Measurements from ENCODE around the gene NSFL1C. TPM values are rescaled to one million over a fixed set of nuclear protein-coding genes. Genes with fewer than 3 reads are reported as not detected.

NSFL1C gene
- total and polyA plus RNA-seq, 2 of the 4 experiments (the other 2 are of a cell fraction), result 33.0 to 40.3 TPM

DNA sequence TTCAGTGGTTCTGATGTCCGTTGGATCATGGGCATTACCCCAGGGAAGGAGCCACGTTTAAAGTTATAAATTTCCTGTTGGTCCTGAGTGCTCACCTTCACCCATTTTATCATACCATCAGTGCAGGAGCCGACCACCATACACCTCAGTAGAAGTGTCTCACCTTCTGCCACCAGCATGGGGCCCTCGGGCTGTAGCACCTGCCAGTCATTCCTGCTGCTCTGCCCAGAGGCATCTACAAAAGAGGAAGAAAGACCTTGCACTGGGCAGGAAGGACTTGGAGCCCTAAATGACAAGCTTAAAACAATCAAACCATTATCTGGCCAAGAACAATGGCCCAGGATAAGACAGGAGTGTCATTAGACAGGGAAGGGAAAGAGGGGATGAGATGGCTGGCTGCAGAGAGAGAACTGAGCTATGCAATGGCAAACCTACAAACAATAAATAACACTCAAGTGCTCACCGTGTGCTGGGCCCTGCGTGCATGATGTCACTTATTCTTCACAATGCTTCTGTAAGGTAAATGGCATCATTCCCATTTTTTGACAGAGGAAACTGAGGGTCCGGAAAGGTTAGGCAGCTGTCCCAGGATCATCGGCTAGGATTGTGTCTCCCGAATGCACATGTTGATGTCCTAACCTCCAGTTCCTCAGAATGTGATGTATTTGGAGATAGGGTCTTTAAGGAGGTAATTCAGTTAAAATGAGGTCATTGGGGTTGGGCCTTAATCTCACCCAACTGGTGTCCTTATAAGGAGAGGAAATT is 13.4 kb upstream of the NSFL1C start:
- intact Hi-C loops (cut with micrococcal nuclease) (loop anchor here (10.0 kb wide), 1 partner anchor 665 kb away; no protein-coding TSS in a partner anchor), dilution Hi-C loops (cut with HindIII; ENCODE audit: low sequenced_read_pairs, unreplicated experiment) (no loop called here)
- TF ChIP-seq SMC3 (IDR thresholded peaks at IDR 0.05; ENCODE audit: low read depth, low read length), result no peak
- TF ChIP-seq RFX5 (IDR thresholded peaks at IDR 0.05; ENCODE audit: low read depth, low read length), result no peak
- no peak for TF ChIP-seq RAD21 (IDR thresholded peaks at IDR 0.05; ENCODE audit: low read length)
- no peak for TF ChIP-seq MAZ (IDR thresholded peaks at IDR 0.05; ENCODE audit: borderline replicate concordance, low read depth, low read length)
- no peak for TF ChIP-seq MAFK (IDR thresholded peaks at IDR 0.05; ENCODE audit: low read depth, low read length)
- TF ChIP-seq FOS (IDR thresholded peaks at IDR 0.05; ENCODE audit: low read depth, low read length), result no peak
- no peak for TF ChIP-seq CHD1 (IDR thresholded peaks at IDR 0.05; ENCODE audit: low read depth, low read length)
- TF ChIP-seq BHLHE40 (IDR thresholded peaks at IDR 0.05; ENCODE audit: low read depth, low read length), result no peak
- no peak for TF ChIP-seq NFE2L2 (IDR thresholded peaks at IDR 0.05; ENCODE audit: low read depth, low read length)
- TF ChIP-seq USF2 (IDR thresholded peaks at IDR 0.05; ENCODE audit: low read depth, low read length), result no peak
- no peak for TF ChIP-seq RCOR1 (IDR thresholded peaks at IDR 0.05; ENCODE audit: insufficient replicate concordance, low read length)
- no peak for TF ChIP-seq MXI1 (IDR thresholded peaks at IDR 0.05; ENCODE audit: borderline replicate concordance, low read depth, low read length)
- TF ChIP-seq ELK1 (IDR thresholded peaks at IDR 0.05; ENCODE audit: borderline replicate concordance, low read depth, low read length), result no peak
- TF ChIP-seq CTCF (conservative IDR thresholded peaks at IDR 0.05; ENCODE audit: low read depth, low read length), result no peak
- TF ChIP-seq POLR2A (IDR thresholded peaks at IDR 0.05; ENCODE audit: low read depth, low read length), result no peak

More for the DNA sequence above, 13.4 kb upstream of the NSFL1C start:
- DNase-seq, result no peak
- H3K18ac ChIP-seq (ENCODE audit: low read depth, low read length), result no peak overlapping the region
- no peak overlapping the region for H4K8ac ChIP-seq (ENCODE audit: low read depth in 2 of 2, low read length in 2 of 2)
- no peak overlapping the region for H3K4me2 ChIP-seq (ENCODE audit: low read depth, low read length)
- no peak overlapping the region for H2BK120ac ChIP-seq (ENCODE audit: low read depth, low read length)
- no peak overlapping the region for H3K4ac ChIP-seq (ENCODE audit: low read depth, low read length)
- peaks cover 4% of the 10 kb centered on the region; the same call in 1 of the 2 replicates for H3K9me1 ChIP-seq (ENCODE audit: insufficient read depth, low read length)
- H3K79me1 ChIP-seq (ENCODE audit: low read depth in 1 of 2, low read length in 2 of 2), result no peaks in the 10 kb centered on the region
- no peaks in the 10 kb centered on the region for H4K20me1 ChIP-seq (ENCODE audit: insufficient read depth, low read length)
- H3K36me3 ChIP-seq (ENCODE audit: control insufficient read depth, insufficient read depth, low read length), result no peaks in the 10 kb centered on the region
- no peak overlapping the region for H3K9ac ChIP-seq (ENCODE audit: low read depth, low read length)
- 100% methylated on average over 2 of the region's 9 CpGs; no CpG with 5 or more reads in 1 of the 2 experiments for WGBS, 2 experiments (ENCODE audit: extremely low coverage in 2 of 2, insufficient read length in 1 of 2)
- no peak overlapping the region for H3K14ac ChIP-seq (replicated peaks; ENCODE audit: low read depth, low read length)
- peaks cover 8% of the 10 kb centered on the region for H3K27me3 ChIP-seq (ENCODE audit: control insufficient read depth, insufficient read depth, low read length)
- ChIA-PET CTCF (no interaction called here), POLR2A (ENCODE audit: unreplicated experiment) (no interaction called here)
- no peak for ATAC-seq (ENCODE audit: low read depth)
- H2AK9ac ChIP-seq (replicated peaks; ENCODE audit: low read depth, low read length, poor library complexity), result no peak overlapping the region
- no peak overlapping the region for H3K4me3 ChIP-seq (ENCODE audit: insufficient read depth, low read depth, low read length)
- H3K9me3 ChIP-seq (ENCODE audit: control insufficient read depth, insufficient read depth, low read length), result no peaks in the 10 kb centered on the region
- BruUV-seq (replicated peaks), result no TSS peak
- no peak overlapping the region for H3K23ac ChIP-seq (ENCODE audit: low read depth, low read length)
- H2BK5ac ChIP-seq (ENCODE audit: low read depth, low read length, poor library complexity, severe bottlenecking), result no peak overlapping the region
- H2BK15ac ChIP-seq (ENCODE audit: low read depth, low read length), result no peak overlapping the region
- H3K27ac ChIP-seq (ENCODE audit: insufficient read depth, low read length), result no peak overlapping the region
- H2AFZ ChIP-seq (replicated peaks; ENCODE audit: low read length, poor library complexity), result no peak overlapping the region
- H4K91ac ChIP-seq (ENCODE audit: insufficient read depth, low read depth, low read length), result no peak overlapping the region
- 0 out of 2 replicates have a peak, but pooled peaks cover 2% of the 10 kb centered on the region for H3K4me1 ChIP-seq (ENCODE audit: control insufficient read depth, insufficient read depth, low read length)
- in situ Hi-C loops (cut with MboI; ENCODE audit: low sequenced_read_pairs), result no loop called here
- H3K56ac ChIP-seq (ENCODE audit: extremely low read depth, insufficient read depth, low read length), result no peak overlapping the region
- H2BK20ac ChIP-seq (ENCODE audit: low read depth, low read length), result no peak overlapping the region
- H4K5ac ChIP-seq (ENCODE audit: low read depth, low read length), result no peak overlapping the region
- H2AK5ac ChIP-seq (ENCODE audit: low read depth, low read length), result no peak overlapping the region
